Brain microvascular endothelial cell (primary cell): ENCODE measurements around the gene MYOCD.

ENCODE experiments used
- DNase-seq: peaks from one replicate; pipeline ENCODE4 v3.0.0-alpha.2; 2020
- H3K27ac ChIP-seq: fragments of 250-450 bp; sonication (Bioruptor Pico); 2 replicates; pipeline ENCODE4 v1.5.1; 2020; ENCODE audit warnings: mild to moderate bottlenecking, moderate library complexity
- H3K27me3 ChIP-seq: fragments of 250-450 bp; sonication (Bioruptor Pico); replicated peaks from 2 replicates; pipeline ENCODE4 v1.5.1; 2020; ENCODE audit warnings: mild to moderate bottlenecking
- H3K36me3 ChIP-seq: fragments of 250-450 bp; sonication (Bioruptor Pico); replicated peaks from 2 replicates; pipeline ENCODE4 v1.5.1; 2020; ENCODE audit warnings: mild to moderate bottlenecking
- H3K4me3 ChIP-seq: 2 replicates; pipeline ENCODE4 v1.5.1; 2011; ENCODE audit warnings: low read depth, mild to moderate bottlenecking, control low read depth, low read length, moderate library complexity
- in situ Hi-C: cut with HindIII; loops from 2 replicates; pipeline ENCODE4 v1.10.0; 2017; ENCODE audit warnings: low sequenced_read_pairs, low pct_ligation_motif_present
- TF ChIP-seq, protein P1 (sequence below): IDR thresholded peaks from 2 replicates; pipeline ENCODE4 v1.5.1; 2011; ENCODE audit warnings: low read depth, mild to moderate bottlenecking, moderate library complexity, low read length, control low read depth, inconsistent platforms; ENCODE audit errors: missing control alignments

Gene MYOCD

GRCh38 chr17:12644623-12645022, 21.1 kb upstream of the MYOCD start:
- DNase-seq: no peak
- in situ Hi-C loops: no loop called here
- no peak overlapping the region for H3K27ac ChIP-seq
- no peaks in the 10 kb centered on the region for H3K36me3 ChIP-seq
- no peak overlapping the region for H3K4me3 ChIP-seq
- TF ChIP-seq, protein P1, sequence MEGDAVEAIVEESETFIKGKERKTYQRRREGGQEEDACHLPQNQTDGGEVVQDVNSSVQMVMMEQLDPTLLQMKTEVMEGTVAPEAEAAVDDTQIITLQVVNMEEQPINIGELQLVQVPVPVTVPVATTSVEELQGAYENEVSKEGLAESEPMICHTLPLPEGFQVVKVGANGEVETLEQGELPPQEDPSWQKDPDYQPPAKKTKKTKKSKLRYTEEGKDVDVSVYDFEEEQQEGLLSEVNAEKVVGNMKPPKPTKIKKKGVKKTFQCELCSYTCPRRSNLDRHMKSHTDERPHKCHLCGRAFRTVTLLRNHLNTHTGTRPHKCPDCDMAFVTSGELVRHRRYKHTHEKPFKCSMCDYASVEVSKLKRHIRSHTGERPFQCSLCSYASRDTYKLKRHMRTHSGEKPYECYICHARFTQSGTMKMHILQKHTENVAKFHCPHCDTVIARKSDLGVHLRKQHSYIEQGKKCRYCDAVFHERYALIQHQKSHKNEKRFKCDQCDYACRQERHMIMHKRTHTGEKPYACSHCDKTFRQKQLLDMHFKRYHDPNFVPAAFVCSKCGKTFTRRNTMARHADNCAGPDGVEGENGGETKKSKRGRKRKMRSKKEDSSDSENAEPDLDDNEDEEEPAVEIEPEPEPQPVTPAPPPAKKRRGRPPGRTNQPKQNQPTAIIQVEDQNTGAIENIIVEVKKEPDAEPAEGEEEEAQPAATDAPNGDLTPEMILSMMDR: no peak
- H3K27me3 ChIP-seq: no peaks in the 10 kb centered on the region

DNA sequence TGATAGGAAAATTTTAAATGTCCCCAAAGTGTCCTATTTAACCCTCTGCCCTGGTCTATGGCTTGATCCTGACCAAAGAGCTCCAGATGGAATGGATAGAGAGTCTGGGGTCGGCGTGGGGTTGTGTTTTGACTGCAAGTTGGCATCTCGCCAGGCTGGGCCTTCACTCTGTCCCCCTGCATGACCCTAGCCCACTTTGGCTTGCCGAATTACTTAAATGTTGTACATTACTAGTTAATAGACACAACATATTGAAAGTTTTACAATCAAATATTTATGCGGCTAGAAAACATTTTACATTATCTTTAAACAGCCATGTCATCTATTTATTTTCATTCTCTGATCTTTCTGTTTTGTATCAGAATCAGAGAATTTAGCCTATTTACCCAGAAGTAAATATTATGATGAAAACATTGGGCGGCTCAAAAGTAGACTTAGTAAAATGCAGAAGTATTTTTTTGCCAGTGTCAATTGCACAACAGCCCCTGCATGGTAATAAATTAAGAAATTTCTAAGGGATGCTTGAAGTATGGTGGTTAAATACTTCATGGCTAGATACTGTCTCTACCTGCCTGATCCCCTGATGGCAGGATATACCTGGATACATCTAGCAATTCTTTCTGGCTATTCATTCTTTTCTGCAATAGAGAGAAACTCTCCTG, 18.8 kb upstream of the MYOCD start:
- no peaks in the 10 kb centered on the region for H3K27me3 ChIP-seq

DNA sequence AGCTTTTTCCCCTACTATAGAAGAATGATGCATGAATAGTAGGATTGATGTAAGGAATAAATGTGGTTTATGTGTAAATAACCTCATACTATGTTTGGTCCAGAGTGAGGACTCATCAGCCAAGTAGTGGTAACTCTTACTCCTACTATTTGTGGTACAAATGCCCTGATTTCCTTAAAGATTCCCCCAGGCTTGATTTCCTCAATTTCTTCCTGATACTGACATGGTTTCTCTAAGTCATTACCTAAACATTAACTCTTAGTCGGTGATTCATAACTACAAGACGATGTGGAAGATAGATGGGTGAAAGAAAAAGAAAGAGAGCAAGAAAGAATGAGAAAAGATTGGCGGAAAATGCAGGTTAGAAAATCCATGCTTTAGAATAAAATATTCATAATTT, 17.2 kb upstream of the MYOCD start:
- in situ Hi-C loops: no loop called here
- TF ChIP-seq, protein P1: no peak
- H3K27me3 ChIP-seq: no peaks in the 10 kb centered on the region
- no peak overlapping the region for H3K27ac ChIP-seq
- no peak overlapping the region for H3K4me3 ChIP-seq
- DNase-seq: no peak
- no peaks in the 10 kb centered on the region for H3K36me3 ChIP-seq

More for the DNA sequence above, 18.8 kb upstream of the MYOCD start:
- in situ Hi-C loops: no loop called here
- DNase-seq: no peak
- TF ChIP-seq, protein P1: no peak
- Histone ChIP-seq H3K27ac (no peak overlapping the region), H3K36me3 (no peaks in the 10 kb centered on the region), H3K4me3 (no peak overlapping the region)

- Histone ChIP-seq H3K27ac (no peak overlapping the region), H3K4me3 (no peak overlapping the region), H3K27me3 (no peaks in the 10 kb centered on the region), H3K36me3 (no peaks in the 10 kb centered on the region)
- DNase-seq: no peak
- TF ChIP-seq, protein P1: no peak
- in situ Hi-C loops: no loop called here
These were observed 9.8 kb upstream of the MYOCD start for GRCh38 chr17:12655936-12656335.

DNA sequence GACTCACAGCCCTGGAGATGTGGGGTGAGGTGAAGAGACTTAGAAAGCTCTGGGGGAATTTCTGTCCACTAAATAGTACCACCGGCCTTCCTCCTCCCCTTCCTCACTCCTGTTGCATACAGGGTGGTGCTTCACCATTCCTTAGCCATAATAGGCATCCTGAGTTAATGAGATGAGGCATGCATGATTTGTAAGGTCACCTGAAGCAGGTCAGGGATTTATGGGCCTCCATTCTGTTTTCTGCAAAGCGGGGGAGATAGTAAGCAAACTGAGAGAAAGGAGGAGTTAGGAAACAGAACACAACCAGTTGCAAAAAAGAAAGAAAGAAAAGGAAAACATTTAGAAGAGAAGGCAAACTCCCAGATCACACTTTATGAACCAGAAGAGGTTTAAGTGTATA, 9.3 kb upstream of the MYOCD start:
- no peak overlapping the region for H3K4me3 ChIP-seq
- TF ChIP-seq, protein P1: no peak
- in situ Hi-C loops: no loop called here
- H3K36me3 ChIP-seq: no peaks in the 10 kb centered on the region
- no peak overlapping the region for H3K27ac ChIP-seq
- no peak for DNase-seq
- H3K27me3 ChIP-seq: no peaks in the 10 kb centered on the region

GRCh38 chr17:12659500-12659899, 6.2 kb upstream of the MYOCD start:
- DNase-seq: peak; percentile 72
- TF ChIP-seq, protein P1: no peak
- no peaks in the 10 kb centered on the region for H3K36me3 ChIP-seq
- in situ Hi-C loops: no loop called here
- no peak overlapping the region for H3K27ac ChIP-seq
- H3K27me3 ChIP-seq: no peaks in the 10 kb centered on the region
- H3K4me3 ChIP-seq: no peak overlapping the region
